ENCODE data around the gene NCR3LG1.

DNA sequence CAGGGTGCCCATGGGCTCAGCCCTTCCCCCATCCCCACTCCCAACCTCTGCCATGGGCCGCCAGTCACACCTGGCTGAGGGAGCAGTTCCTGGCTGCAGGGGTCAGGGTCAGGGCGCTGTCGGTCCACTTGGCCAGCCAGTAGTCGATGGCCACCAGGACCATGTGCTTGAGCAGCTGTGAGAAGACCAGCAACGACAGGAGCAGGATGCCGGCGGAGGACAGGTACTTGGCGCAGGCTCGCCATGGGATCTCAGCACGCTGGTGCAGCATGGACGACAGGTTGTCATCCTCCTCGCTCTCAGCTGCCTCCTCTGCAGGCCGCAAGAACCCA is 55.2 kb downstream of the NCR3LG1 start:
- no peak for TF ChIP-seq POLR2AphosphoS5 (IDR thresholded peaks at IDR 0.05; ENCODE audit: low read depth, low read length)
- TF ChIP-seq, protein P1, sequence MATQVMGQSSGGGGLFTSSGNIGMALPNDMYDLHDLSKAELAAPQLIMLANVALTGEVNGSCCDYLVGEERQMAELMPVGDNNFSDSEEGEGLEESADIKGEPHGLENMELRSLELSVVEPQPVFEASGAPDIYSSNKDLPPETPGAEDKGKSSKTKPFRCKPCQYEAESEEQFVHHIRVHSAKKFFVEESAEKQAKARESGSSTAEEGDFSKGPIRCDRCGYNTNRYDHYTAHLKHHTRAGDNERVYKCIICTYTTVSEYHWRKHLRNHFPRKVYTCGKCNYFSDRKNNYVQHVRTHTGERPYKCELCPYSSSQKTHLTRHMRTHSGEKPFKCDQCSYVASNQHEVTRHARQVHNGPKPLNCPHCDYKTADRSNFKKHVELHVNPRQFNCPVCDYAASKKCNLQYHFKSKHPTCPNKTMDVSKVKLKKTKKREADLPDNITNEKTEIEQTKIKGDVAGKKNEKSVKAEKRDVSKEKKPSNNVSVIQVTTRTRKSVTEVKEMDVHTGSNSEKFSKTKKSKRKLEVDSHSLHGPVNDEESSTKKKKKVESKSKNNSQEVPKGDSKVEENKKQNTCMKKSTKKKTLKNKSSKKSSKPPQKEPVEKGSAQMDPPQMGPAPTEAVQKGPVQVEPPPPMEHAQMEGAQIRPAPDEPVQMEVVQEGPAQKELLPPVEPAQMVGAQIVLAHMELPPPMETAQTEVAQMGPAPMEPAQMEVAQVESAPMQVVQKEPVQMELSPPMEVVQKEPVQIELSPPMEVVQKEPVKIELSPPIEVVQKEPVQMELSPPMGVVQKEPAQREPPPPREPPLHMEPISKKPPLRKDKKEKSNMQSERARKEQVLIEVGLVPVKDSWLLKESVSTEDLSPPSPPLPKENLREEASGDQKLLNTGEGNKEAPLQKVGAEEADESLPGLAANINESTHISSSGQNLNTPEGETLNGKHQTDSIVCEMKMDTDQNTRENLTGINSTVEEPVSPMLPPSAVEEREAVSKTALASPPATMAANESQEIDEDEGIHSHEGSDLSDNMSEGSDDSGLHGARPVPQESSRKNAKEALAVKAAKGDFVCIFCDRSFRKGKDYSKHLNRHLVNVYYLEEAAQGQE (IDR thresholded peaks at IDR 0.05; ENCODE audit: insufficient read depth in 1 of 2, low read depth in 2 of 2, low read length in 2 of 2) = no peak
- no peak for TF ChIP-seq SIN3A (IDR thresholded peaks at IDR 0.05; ENCODE audit: borderline replicate concordance, insufficient read depth, low read length)
